ENCODE measurements around the gene ATF2.

The ATF2 gene

DNA sequence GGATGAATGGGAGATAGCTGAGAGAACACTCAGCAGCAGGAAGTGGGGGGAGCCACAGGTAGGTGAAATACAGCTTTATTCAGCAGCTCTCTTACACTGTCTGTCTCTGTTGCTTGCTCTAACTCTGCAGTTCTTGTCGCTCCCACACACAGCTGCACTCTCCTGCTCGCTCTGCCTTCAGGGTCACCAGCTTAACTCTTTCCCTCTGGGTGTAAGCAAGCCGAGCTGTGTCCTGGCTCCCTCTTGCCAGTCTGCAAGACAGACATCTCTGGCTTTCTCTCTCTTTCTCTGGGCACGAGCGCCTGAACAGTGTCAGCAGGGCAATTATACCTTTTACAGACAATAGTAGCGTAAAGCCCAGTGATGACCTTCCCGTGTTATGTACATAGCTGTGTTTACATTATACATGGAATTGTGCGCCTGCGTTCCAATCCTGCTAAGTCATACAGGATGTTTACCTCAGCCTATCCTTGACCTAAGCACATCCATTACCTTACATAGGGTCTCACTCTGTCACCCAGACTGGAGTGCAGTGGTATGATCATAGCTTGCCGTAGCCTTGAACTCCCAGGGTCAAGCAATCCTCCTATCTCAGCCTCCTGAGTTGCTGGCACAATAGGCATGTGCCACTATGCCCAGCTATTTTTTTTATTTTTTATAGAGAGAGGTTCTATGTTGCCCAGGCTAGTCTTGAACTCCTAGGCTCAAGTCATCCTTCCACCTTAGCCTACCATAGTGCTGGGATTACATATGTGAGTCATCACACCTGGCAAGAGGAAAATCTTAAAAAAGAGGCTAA is 105.0 kb downstream of the ATF2 start:
- in situ Hi-C loops (cut with MboI; ENCODE audit: low sequenced_read_pairs, unreplicated experiment), result no loop called here
- TF ChIP-seq, protein P1, sequence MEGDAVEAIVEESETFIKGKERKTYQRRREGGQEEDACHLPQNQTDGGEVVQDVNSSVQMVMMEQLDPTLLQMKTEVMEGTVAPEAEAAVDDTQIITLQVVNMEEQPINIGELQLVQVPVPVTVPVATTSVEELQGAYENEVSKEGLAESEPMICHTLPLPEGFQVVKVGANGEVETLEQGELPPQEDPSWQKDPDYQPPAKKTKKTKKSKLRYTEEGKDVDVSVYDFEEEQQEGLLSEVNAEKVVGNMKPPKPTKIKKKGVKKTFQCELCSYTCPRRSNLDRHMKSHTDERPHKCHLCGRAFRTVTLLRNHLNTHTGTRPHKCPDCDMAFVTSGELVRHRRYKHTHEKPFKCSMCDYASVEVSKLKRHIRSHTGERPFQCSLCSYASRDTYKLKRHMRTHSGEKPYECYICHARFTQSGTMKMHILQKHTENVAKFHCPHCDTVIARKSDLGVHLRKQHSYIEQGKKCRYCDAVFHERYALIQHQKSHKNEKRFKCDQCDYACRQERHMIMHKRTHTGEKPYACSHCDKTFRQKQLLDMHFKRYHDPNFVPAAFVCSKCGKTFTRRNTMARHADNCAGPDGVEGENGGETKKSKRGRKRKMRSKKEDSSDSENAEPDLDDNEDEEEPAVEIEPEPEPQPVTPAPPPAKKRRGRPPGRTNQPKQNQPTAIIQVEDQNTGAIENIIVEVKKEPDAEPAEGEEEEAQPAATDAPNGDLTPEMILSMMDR (IDR thresholded peaks at IDR 0.05; ENCODE audit: borderline replicate concordance, control extremely low read depth, extremely low read depth, insufficient read depth, missing control alignments), result no peak
- no peak for DNase-seq (ENCODE audit: low spot score)

DNA sequence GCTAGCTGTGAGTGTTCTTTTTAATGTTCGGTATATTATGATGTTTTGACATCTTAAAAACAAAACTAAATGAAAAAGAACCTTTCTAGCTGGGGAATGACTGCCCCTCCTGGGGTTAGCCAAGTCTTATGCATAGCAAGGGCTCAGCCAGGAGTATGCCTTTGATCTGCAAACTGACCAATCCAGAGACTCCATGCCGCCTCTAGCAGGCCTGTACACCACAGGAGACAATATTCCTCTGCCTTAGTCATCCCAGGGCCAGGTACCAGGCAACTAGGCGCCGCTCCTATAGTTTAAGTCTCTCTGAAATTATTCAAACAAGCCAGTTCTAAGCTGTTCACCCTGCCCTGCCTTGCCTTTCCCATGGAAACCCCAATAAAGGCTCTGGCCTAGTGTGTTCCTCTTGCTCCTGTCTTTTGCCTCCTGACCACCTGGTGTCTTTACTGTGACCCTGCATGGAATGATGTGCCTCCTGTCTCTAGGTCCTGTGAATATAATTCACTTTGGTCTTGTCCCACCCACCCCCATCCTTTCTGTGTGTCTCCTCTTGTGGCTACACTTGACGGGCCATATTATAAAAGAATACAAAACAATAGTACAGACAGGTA is 110.8 kb downstream of the ATF2 start:
- no peak for DNase-seq (ENCODE audit: low spot score)
- in situ Hi-C loops (cut with MboI; ENCODE audit: low sequenced_read_pairs, unreplicated experiment), result no loop called here
- TF ChIP-seq, protein P1 (IDR thresholded peaks at IDR 0.05; ENCODE audit: borderline replicate concordance, control extremely low read depth, extremely low read depth, insufficient read depth, missing control alignments), result no peak

GRCh38 chr2:175055993-175056392 is 112.0 kb downstream of the ATF2 start:
- TF ChIP-seq, protein P1 (IDR thresholded peaks at IDR 0.05; ENCODE audit: borderline replicate concordance, control extremely low read depth, extremely low read depth, insufficient read depth, missing control alignments), result no peak
- in situ Hi-C loops (cut with MboI; ENCODE audit: low sequenced_read_pairs, unreplicated experiment), result no loop called here

DNA sequence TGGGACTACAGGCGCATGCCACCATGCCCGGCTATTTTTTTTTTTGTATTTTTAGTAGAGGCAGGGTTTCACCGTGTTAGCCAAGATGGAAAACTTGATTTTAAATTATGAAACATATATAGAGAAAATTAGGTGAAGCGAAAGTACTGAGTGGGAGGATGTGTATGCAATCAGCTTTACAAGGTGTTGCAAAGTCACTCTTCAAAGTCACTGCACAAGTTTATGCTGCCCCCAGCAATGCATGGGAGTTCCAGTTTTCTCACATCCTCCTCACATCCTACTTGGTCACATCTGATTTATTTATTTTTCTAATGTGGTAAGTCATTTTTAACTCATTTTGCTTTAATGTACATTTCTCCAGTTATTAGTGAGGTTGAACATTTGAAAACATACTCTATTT is 113.7 kb downstream of the ATF2 start:
- DNase-seq (ENCODE audit: low spot score), result peak; percentile 27
- TF ChIP-seq, protein P1 (IDR thresholded peaks at IDR 0.05; ENCODE audit: borderline replicate concordance, control extremely low read depth, extremely low read depth, insufficient read depth, missing control alignments), result no peak
- in situ Hi-C loops (cut with MboI; ENCODE audit: low sequenced_read_pairs, unreplicated experiment), result no loop called here

More at GRCh38 chr2:175055993-175056392, 112.0 kb downstream of the ATF2 start:
- DNase-seq (ENCODE audit: low spot score), result no peak

GRCh38 chr2:175049661-175050060 is 118.3 kb downstream of the ATF2 start:
- in situ Hi-C loops (cut with MboI; ENCODE audit: low sequenced_read_pairs, unreplicated experiment), result loop anchor here (25.0 kb wide), 1 partner anchor 238 kb away; no protein-coding TSS in a partner anchor
- TF ChIP-seq, protein P1 (IDR thresholded peaks at IDR 0.05; ENCODE audit: borderline replicate concordance, control extremely low read depth, extremely low read depth, insufficient read depth, missing control alignments), result no peak
- no peak for DNase-seq (ENCODE audit: low spot score)

DNA sequence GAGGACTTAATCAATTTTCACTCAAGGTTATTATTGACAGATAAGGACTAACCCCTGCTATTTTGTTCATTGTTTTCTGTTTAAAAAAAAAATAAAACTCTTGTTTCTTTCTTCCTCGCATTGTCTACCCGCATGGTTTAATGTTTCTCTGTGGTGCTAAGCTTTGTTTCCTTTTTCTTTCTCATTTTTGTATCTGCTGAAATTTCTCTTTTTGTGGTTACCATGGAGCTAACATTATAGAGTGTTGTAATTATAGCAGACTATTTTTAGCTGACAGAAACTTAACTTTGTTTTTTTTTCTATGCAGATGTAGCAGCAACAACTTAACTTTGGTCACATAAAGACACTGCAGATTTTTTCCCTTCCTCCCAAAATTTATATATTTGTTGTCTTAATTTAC is 119.7 kb downstream of the ATF2 start:
- DNase-seq (ENCODE audit: low spot score), result peak; percentile 12
- in situ Hi-C loops (cut with MboI; ENCODE audit: low sequenced_read_pairs, unreplicated experiment), result loop anchor here (25.0 kb wide), 1 partner anchor 239 kb away; no protein-coding TSS in a partner anchor
- TF ChIP-seq, protein P1 (IDR thresholded peaks at IDR 0.05; ENCODE audit: borderline replicate concordance, control extremely low read depth, extremely low read depth, insufficient read depth, missing control alignments), result no peak
